GM12878 (cell line): ENCODE results near the gene SENP7. TPM values are rescaled to one million over a fixed set of nuclear protein-coding genes. Genes with fewer than 3 reads are reported as not detected.

Source experiments
- CBX5 ChIP-seq: sonication (generic); IDR thresholded peaks from 2 replicates; pipeline ENCODE4 v1.6.1; 2016; ENCODE audit warnings: low read depth, moderate library complexity, mild to moderate bottlenecking, inconsistent platforms
- EP300 ChIP-seq, 2 experiments: fragments of 150-350 bp in 1 of 2; IDR thresholded peaks; 2 replicates each; pipeline ENCODE4 v1.6.1; 2011 to 2012; ENCODE audit warnings: low read depth in 2 of 2, low read length in 2 of 2, borderline replicate concordance in 1 of 2, improper control_type of control experiment in 1 of 2, inconsistent platforms in 1 of 2; ENCODE audit not compliant: control insufficient read depth in 1 of 2
- ETV6 ChIP-seq, 2 experiments: fragments of 450-650 bp in 1 of 2; IDR thresholded peaks in 1 of 2; conservative IDR thresholded peaks in 1 of 2; 2 replicates each; pipeline ENCODE4 v1.6.1; 2014; ENCODE audit warnings: antibody characterized with exemption in 1 of 2, borderline replicate concordance in 1 of 2, low read depth in 1 of 2, mild to moderate bottlenecking in 1 of 2, moderate library complexity in 1 of 2
- IKZF2 ChIP-seq, 2 experiments: fragments of 450-650 bp; IDR thresholded peaks; 2 replicates each; pipeline ENCODE4 v1.6.1; 2017; ENCODE audit warnings: mild to moderate bottlenecking in 2 of 2, moderate library complexity in 2 of 2
- MYB ChIP-seq: fragments of 150-350 bp; IDR thresholded peaks from 2 replicates; pipeline ENCODE4 v1.6.1; 2014; ENCODE audit warnings: mild to moderate bottlenecking, low read depth, low read length, borderline replicate concordance
- TAF1 ChIP-seq: IDR thresholded peaks from 2 replicates; pipeline ENCODE4 v1.6.1; 2011; ENCODE audit warnings: mild to moderate bottlenecking, low read depth, low read length, borderline replicate concordance
- polyA plus RNA-seq, 11 experiments: library from polyadenylated mRNA; depleted of rRNA in 4 of 11; unstranded in 6 of 11; stranded (reverse) in 5 of 11; fragments of >200 nt; fragmentation: Nextera tagmentation in 4 of 11; fragmentation: Illumina TruSeq in 1 of 11; extraction: Ambion mirVana in 4 of 11; extraction: Trizol in 1 of 11; gene quantifications; 1 replicate in 1 of 11; 2 replicates in 10 of 11; pipeline versions ENCODE4 v1.2.1 to v1.2.3, GENCODE V29; 2011 to 2016; ENCODE audit warnings: inconsistent platforms in 2 of 11, missing spikeins in 2 of 11, low read depth in 1 of 11
- total RNA-seq, 4 experiments: library from RNA; depleted of rRNA in 3 of 4; stranded (reverse); fragments of >200 nt in 3 of 4; fragmentation: Illumina TruSeq in 1 of 4; extraction: Trizol in 1 of 4; gene quantifications; 2 replicates each; pipeline versions ENCODE4 v1.2.1 to v1.2.3, GENCODE V29; 2013 to 2021
- TF ChIP-seq, protein P1 (sequence below): fragments of 450-650 bp; IDR thresholded peaks from 2 replicates; pipeline ENCODE4 v1.6.1; 2018; ENCODE audit warnings: mild to moderate bottlenecking, low read depth, moderate library complexity; ENCODE audit not compliant: partially characterized antibody
- TF ChIP-seq, protein P2 (sequence below): IDR thresholded peaks from 2 replicates; pipeline ENCODE4 v1.6.1; 2012; ENCODE audit warnings: low read depth, low read length, improper control_type of control experiment

The SENP7 gene
- total and polyA plus RNA-seq, 10 of the 15 experiments (the other 5 are each of a cell fraction or from before 2014, with no cell fraction given) = 2.6 to 14.7 (median 8.3) TPM

DNA sequence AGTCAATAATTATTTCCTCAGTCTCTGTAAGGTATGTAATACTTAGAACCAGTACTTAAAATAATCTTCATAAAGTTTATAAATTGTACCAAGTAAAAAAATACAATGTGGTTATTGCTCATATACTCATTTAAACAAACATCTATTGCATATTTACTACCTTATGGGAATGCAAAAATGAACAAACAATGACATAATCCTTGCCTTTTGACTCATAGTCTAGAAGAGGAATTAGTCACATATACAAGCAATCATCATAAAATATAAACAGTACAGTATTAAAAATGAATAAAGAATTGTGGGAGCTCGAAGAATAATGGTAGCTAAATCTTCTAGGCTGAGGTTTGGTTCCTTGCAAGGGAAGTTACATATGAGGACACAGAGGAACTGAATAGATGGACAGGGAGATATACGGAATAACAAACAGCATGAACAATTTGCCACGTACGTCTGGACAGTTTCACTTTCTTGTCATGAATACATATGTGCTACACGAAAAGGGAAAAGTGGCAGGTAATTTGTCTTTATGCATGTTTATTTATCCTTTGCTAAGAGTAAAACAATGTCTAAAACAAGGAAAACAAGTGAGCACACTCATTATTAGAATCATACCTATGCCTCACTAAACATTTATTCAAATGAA lies 209.8 kb downstream of the SENP7 start (continued):
- TF ChIP-seq, protein P1, sequence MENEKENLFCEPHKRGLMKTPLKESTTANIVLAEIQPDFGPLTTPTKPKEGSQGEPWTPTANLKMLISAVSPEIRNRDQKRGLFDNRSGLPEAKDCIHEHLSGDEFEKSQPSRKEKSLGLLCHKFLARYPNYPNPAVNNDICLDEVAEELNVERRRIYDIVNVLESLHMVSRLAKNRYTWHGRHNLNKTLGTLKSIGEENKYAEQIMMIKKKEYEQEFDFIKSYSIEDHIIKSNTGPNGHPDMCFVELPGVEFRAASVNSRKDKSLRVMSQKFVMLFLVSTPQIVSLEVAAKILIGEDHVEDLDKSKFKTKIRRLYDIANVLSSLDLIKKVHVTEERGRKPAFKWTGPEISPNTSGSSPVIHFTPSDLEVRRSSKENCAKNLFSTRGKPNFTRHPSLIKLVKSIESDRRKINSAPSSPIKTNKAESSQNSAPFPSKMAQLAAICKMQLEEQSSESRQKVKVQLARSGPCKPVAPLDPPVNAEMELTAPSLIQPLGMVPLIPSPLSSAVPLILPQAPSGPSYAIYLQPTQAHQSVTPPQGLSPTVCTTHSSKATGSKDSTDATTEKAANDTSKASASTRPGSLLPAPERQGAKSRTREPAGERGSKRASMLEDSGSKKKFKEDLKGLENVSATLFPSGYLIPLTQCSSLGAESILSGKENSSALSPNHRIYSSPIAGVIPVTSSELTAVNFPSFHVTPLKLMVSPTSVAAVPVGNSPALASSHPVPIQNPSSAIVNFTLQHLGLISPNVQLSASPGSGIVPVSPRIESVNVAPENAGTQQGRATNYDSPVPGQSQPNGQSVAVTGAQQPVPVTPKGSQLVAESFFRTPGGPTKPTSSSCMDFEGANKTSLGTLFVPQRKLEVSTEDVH = no peak
- TF ChIP-seq MYB = no peak
- peak; percentile 27 to 40; a peak in 1 of 4 replicates for TF ChIP-seq IKZF2 (IDR thresholded peaks at IDR 0.05)
- no peak for TF ChIP-seq TAF1
- 0 out of 2 replicates have a peak, but pooled peaks have one; percentile 42 for TF ChIP-seq CBX5
- no peak for TF ChIP-seq ETV6 (conservative IDR thresholded peaks at IDR 0.05 in 1 of 2, IDR thresholded peaks at IDR 0.05 in 1 of 2; ENCODE audit: borderline replicate concordance in 1 of 2, low read depth in 1 of 2)
- TF ChIP-seq, protein P2, sequence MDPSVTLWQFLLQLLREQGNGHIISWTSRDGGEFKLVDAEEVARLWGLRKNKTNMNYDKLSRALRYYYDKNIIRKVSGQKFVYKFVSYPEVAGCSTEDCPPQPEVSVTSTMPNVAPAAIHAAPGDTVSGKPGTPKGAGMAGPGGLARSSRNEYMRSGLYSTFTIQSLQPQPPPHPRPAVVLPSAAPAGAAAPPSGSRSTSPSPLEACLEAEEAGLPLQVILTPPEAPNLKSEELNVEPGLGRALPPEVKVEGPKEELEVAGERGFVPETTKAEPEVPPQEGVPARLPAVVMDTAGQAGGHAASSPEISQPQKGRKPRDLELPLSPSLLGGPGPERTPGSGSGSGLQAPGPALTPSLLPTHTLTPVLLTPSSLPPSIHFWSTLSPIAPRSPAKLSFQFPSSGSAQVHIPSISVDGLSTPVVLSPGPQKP = no peak
- TF ChIP-seq EP300 (IDR thresholded peaks at IDR 0.05; ENCODE audit: borderline replicate concordance in 1 of 2, control insufficient read depth in 1 of 2, low read depth in 2 of 2, low read length in 2 of 2) = peak; percentile 11 to 33; a peak in 1 of 4 replicates
